Measurements from ENCODE around the gene CALM3.

DNA sequence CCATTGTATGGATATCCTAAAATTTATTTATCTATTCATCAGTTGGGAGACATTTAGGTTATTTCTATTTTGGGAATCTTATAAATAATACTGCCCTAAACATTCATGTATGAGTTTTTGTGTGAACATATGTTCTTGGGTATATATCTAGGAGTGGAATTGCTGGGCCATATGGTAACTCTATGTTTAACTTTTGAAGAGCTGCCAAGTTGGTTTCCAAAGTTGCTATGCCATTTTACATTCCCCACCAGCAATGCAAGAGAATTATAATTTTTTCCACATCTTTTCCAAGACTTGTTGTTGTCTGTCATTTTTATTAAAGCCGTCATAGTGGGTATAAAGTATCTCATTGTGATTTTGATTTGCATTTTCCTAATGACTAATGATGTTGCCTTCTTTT, 48.2 kb upstream of the CALM3 start:
- TF ChIP-seq CHCHD3 (CRISPR knock-in tag; IDR thresholded peaks at IDR 0.05) (no peak), CC2D1A (CRISPR knock-in tag; IDR thresholded peaks at IDR 0.05) (no peak), ZNF317 (CRISPR knock-in tag; IDR thresholded peaks at IDR 0.05) (no peak), JUN (CRISPR knock-in tag; IDR thresholded peaks at IDR 0.05) (no peak), HNF4A (CRISPR knock-in tag; IDR thresholded peaks at IDR 0.05) (no peak), CTCF (CRISPR knock-in tag; IDR thresholded peaks at IDR 0.05) (no peak), ZNF841 (CRISPR knock-in tag; IDR thresholded peaks at IDR 0.05; ENCODE audit: borderline replicate concordance) (no peak)
- TF ChIP-seq, protein P1, sequence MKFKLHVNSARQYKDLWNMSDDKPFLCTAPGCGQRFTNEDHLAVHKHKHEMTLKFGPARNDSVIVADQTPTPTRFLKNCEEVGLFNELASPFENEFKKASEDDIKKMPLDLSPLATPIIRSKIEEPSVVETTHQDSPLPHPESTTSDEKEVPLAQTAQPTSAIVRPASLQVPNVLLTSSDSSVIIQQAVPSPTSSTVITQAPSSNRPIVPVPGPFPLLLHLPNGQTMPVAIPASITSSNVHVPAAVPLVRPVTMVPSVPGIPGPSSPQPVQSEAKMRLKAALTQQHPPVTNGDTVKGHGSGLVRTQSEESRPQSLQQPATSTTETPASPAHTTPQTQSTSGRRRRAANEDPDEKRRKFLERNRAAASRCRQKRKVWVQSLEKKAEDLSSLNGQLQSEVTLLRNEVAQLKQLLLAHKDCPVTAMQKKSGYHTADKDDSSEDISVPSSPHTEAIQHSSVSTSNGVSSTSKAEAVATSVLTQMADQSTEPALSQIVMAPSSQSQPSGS (CRISPR knock-in tag; IDR thresholded peaks at IDR 0.05): no peak

All from HepG2 (cell line).